Smooth muscle cell (in vitro differentiated cells): Measurements from ENCODE around the gene TEKTIP1. TPM values are rescaled to one million over a fixed set of nuclear protein-coding genes. Genes with fewer than 3 reads are reported as not detected.
"Not testable (repeated sequence)": the region's sequence is repeated elsewhere in the genome, so short reads cannot be mapped to it uniquely, and the experiment has no call there.

Experiments
- DNase-seq: peaks from one replicate; lab custom pipeline; 2025; ENCODE audit not compliant: unreplicated experiment; lab: John Stamatoyannopoulos, UW
- H2AFZ ChIP-seq: fragments of 200-600 bp; sonication (generic); 2 replicates; pipeline ENCODE4 v1.6.0; 2016; ENCODE audit warnings: antibody characterized with exemption, low read depth, mild to moderate bottlenecking
- H3F3A ChIP-seq: fragments of 200-600 bp; sonication (generic); 2 replicates; pipeline ENCODE4 v1.6.0; 2017; ENCODE audit warnings: antibody characterized with exemption, low read depth
- H3K27ac ChIP-seq: fragments of 200-600 bp; sonication (generic); 2 replicates; pipeline ENCODE4 v1.5.1; 2016; ENCODE audit warnings: low read depth, mild to moderate bottlenecking
- H3K27me3 ChIP-seq: fragments of 200-600 bp; sonication (generic); 2 replicates; pipeline ENCODE4 v1.6.1; 2016; ENCODE audit warnings: low read depth, mild to moderate bottlenecking
- H3K36me3 ChIP-seq: fragments of 200-600 bp; sonication (generic); 2 replicates; pipeline ENCODE4 v1.5.1; 2016; ENCODE audit warnings: low read depth
- H3K4me1 ChIP-seq: fragments of 200-600 bp; sonication (generic); 2 replicates; pipeline ENCODE4 v1.5.1; 2016; ENCODE audit warnings: low read depth
- H3K4me2 ChIP-seq: fragments of 200-600 bp; sonication (generic); 2 replicates; pipeline ENCODE4 v1.6.0; 2016; ENCODE audit warnings: mild to moderate bottlenecking
- H3K4me3 ChIP-seq: fragments of 200-600 bp; sonication (generic); 2 replicates; pipeline ENCODE4 v1.5.1; 2016; ENCODE audit warnings: mild to moderate bottlenecking
- H3K79me2 ChIP-seq: fragments of 200-600 bp; sonication (generic); 2 replicates; pipeline ENCODE4 v1.6.0; 2016; ENCODE audit warnings: low read depth, mild to moderate bottlenecking
- H3K9ac ChIP-seq: fragments of 200-600 bp; sonication (generic); 2 replicates; pipeline ENCODE4 v1.6.0; 2016; ENCODE audit warnings: low read depth
- H3K9me3 ChIP-seq: fragments of 200-600 bp; sonication (generic); replicated peaks from 2 replicates; pipeline ENCODE4 v1.5.1; 2016; ENCODE audit warnings: low read depth
- H4K20me1 ChIP-seq: fragments of 200-600 bp; sonication (generic); 2 replicates; pipeline ENCODE4 v1.6.0; 2016; ENCODE audit warnings: low read depth
- WGBS: methylation state at CpG from one replicate; pipeline ENCODE4 v1.1.7; 2016; ENCODE audit warnings: low lambda C conversion rate; 5-methylcytosine and 5-hydroxymethylcytosine counted together
- polyA plus RNA-seq: library from polyadenylated mRNA; unstranded; fragments of >200 nt; fragmentation: Nextera tagmentation; extraction: Ambion mirVana; gene quantifications from 2 replicates; pipeline ENCODE4 v1.2.1, GENCODE V29; 2016
- total RNA-seq: library from RNA; depleted of rRNA; stranded (reverse); fragments of >200 nt; gene quantifications from 2 replicates; pipeline ENCODE4 v1.2.3, GENCODE V29; 2014
- TF ChIP-seq, protein P1 (sequence below): fragments of 200-600 bp; sonication (generic); IDR thresholded peaks from 2 replicates; pipeline ENCODE4 v1.5.1; 2017; ENCODE audit warnings: borderline replicate concordance, mild to moderate bottlenecking, antibody characterized with exemption; ENCODE audit not compliant: insufficient read depth, poor library complexity, severe bottlenecking

Gene TEKTIP1
- total and polyA plus RNA-seq, 2 experiments from 2014 or later = 0.62 TPM; not detected in 1

DNA sequence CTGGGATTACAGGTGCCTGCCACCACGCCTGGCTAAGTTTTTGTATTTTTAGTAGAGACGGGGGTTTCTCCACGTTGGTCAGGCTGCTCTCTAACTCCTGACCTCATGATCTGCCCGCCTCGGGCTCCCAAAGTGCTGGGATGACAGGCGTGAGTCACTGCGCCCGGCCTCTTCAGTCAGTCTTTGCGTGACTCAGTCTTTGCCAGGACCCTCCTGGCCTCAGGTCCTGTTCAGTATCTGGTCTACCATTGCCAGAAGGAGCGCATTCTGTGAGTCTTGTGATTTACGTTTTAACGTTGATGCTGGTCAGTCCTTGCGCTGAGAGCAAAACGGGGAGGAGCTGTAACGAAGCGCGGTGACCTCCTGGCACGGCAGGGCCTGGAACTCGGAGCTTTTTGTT, 26.2 kb downstream of the TEKTIP1 start:
- H3K36me3 ChIP-seq = no peaks in the 10 kb centered on the region
- TF ChIP-seq, protein P1, sequence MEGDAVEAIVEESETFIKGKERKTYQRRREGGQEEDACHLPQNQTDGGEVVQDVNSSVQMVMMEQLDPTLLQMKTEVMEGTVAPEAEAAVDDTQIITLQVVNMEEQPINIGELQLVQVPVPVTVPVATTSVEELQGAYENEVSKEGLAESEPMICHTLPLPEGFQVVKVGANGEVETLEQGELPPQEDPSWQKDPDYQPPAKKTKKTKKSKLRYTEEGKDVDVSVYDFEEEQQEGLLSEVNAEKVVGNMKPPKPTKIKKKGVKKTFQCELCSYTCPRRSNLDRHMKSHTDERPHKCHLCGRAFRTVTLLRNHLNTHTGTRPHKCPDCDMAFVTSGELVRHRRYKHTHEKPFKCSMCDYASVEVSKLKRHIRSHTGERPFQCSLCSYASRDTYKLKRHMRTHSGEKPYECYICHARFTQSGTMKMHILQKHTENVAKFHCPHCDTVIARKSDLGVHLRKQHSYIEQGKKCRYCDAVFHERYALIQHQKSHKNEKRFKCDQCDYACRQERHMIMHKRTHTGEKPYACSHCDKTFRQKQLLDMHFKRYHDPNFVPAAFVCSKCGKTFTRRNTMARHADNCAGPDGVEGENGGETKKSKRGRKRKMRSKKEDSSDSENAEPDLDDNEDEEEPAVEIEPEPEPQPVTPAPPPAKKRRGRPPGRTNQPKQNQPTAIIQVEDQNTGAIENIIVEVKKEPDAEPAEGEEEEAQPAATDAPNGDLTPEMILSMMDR = no peak
- H4K20me1 ChIP-seq = no peaks in the 10 kb centered on the region
- H3K4me1 ChIP-seq = no peaks in the 10 kb centered on the region
- 38% methylated on average over 19 of the region's 19 CpGs for WGBS
- no peaks in the 10 kb centered on the region for H3F3A ChIP-seq
- H3K9ac ChIP-seq = no peak overlapping the region
- no peak overlapping the region for H3K4me3 ChIP-seq
- peak overlapping the region; percentile 80 for H3K27ac ChIP-seq
- no peaks in the 10 kb centered on the region for H3K9me3 ChIP-seq
- no peak overlapping the region for H2AFZ ChIP-seq
- no peaks in the 10 kb centered on the region for H3K79me2 ChIP-seq
- no peaks in the 10 kb centered on the region for H3K27me3 ChIP-seq
- no peak overlapping the region for H3K4me2 ChIP-seq
- peak; percentile 18 for DNase-seq

DNA sequence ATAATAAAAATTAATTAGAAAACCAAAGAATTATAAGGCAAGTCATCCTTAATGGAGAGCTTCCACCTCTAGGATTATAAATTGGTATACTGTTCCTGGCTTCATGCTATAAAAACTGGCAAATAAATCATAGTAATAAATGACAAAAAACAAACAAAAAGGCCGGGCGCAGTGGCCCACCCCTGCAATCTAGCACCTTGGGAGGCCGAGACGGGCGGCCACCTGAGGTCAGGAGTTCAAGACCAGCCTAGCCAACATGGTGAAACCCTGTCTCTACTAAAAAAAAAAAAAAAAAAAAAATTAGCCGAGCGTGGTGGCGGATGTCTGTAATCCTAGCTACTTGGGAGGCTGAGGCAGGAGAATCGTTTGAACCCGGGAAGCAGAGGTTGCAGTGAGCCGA, 31.1 kb downstream of the TEKTIP1 start:
- H3K9ac ChIP-seq, H3K9me3 ChIP-seq: not testable (repeated sequence)
- 96% methylated on average over 11 of the region's 11 CpGs for WGBS

DNA sequence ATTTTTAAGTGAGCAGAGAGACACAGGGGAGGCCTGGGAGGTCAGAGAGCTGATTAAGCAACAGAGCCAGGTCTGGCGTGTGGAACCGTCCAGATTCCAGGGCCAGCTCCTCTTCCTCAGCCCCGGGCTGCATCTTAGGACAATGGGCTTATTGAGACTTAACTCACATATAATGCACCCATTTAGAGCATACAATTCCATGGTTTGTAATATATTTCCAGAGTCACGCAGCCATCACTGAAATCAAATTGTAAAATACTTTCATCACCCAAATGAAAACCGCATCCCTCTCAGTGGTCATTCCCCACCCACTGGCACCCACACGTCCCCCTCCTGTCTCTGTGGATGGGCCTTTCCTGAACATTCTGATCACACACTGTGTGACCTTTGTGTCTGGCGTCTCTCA, 31.6 kb downstream of the TEKTIP1 start:
- H3K9me3 ChIP-seq = no peaks in the 10 kb centered on the region
- H3K27ac ChIP-seq = no peak overlapping the region
- H3K36me3 ChIP-seq = no peaks in the 10 kb centered on the region
- no peak overlapping the region for H3K4me3 ChIP-seq
- no peak for DNase-seq
- no peak overlapping the region for H3K4me2 ChIP-seq
- H3K79me2 ChIP-seq = no peaks in the 10 kb centered on the region
- no peaks in the 10 kb centered on the region for H3K27me3 ChIP-seq
- peaks cover 6% of the 10 kb centered on the region for H3F3A ChIP-seq
- TF ChIP-seq, protein P1 = no peak
- H4K20me1 ChIP-seq = peaks cover 19% of the 10 kb centered on the region
- no peak overlapping the region for H3K9ac ChIP-seq
- whole genome bisulfite sequencing = 88% methylated on average over 7 of the region's 7 CpGs
- H3K4me1 ChIP-seq = peaks cover 4% of the 10 kb centered on the region
- no peak overlapping the region for H2AFZ ChIP-seq

More for the DNA sequence above, 31.1 kb downstream of the TEKTIP1 start:
- not testable (repeated sequence) for H2AFZ ChIP-seq, DNase-seq, H3K4me3 ChIP-seq, H3K79me2 ChIP-seq, H3K27me3 ChIP-seq, H3K4me1 ChIP-seq, H3F3A ChIP-seq, H3K4me2 ChIP-seq, H3K36me3 ChIP-seq, H3K27ac ChIP-seq
- peaks cover 13% of the 10 kb centered on the region for H4K20me1 ChIP-seq

DNA sequence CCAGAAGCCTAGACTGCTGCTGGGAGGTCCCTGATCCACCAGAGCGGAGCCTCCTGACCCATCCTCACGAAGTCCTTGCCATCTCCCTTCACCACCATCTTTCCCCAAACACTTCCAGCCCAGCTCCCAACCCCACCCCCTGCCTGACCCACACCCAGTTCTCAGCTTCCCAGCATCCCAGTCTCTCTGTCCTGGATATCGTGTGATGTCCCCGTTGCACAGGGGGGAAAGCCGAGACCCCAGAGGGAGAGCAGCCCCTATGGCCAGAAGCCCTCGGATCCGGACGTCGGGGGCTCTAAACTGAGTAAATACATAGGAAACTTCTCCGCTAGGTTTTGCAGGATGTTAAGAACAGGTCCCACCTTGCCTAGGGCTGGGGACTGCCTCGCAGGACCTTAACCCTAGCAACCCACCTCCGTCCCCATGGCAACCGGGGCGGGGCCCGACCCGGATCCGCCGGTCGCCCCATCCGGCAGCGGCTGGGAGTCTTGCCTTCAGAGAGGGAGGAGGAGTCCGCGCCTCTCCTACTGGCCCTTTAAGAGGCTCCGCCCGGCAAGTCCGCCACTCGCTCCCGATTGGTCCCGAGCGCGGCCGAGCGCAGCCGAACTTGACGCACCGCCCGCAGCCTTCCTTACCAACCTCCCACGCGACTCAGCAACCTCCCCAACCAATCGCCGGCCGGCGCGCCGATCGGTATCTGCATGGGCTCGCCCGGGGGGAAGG, 33.3 kb downstream of the TEKTIP1 start:
- Histone ChIP-seq H3K36me3 (no peaks in the 10 kb centered on the region), H3K4me2 (peak overlapping the region; percentile 94), H3K79me2 (no peaks in the 10 kb centered on the region), H3K4me3 (peak overlapping the region; percentile 95), H3F3A (peaks cover 13% of the 10 kb centered on the region), H2AFZ (peak overlapping the region; percentile 97), H3K9ac (peak overlapping the region; percentile 71), H3K27me3 (no peaks in the 10 kb centered on the region), H3K27ac (no peak overlapping the region), H4K20me1 (peaks cover 28% of the 10 kb centered on the region), H3K9me3 (no peaks in the 10 kb centered on the region), H3K4me1 (peaks cover 14% of the 10 kb centered on the region)
- whole genome bisulfite sequencing = 7% methylated on average over 44 of the region's 48 CpGs
- TF ChIP-seq, protein P1 = no peak
- peak; percentile 95 for DNase-seq
